Mesendoderm (in vitro differentiated cells): ENCODE measurements around the gene P2RX2.

Experiments
- DNase-seq: peaks from one replicate; pipeline ENCODE4 v3.0.0; 2013
- H2AK5ac ChIP-seq: 2 replicates; pipeline ENCODE4 v1.6.1; 2013; ENCODE audit warnings: low read length, inconsistent platforms
- H2BK120ac ChIP-seq: 2 replicates; pipeline ENCODE4 v1.6.1; 2013; ENCODE audit warnings: low read depth, mild to moderate bottlenecking, low read length, moderate library complexity, mixed read lengths
- H2BK15ac ChIP-seq: replicated peaks from 2 replicates; pipeline ENCODE4 v1.6.1; 2013; ENCODE audit warnings: low read depth, mild to moderate bottlenecking, moderate library complexity
- H2BK5ac ChIP-seq: 2 replicates; pipeline ENCODE4 v1.6.1; 2013; ENCODE audit warnings: low read length, inconsistent platforms
- H3K18ac ChIP-seq: 2 replicates; pipeline ENCODE4 v1.6.1; 2013; ENCODE audit warnings: mild to moderate bottlenecking, low read length, mixed read lengths
- H3K23ac ChIP-seq: one replicate; pipeline ENCODE4 v1.6.1; 2013; ENCODE audit warnings: low read length
- H3K27ac ChIP-seq: 2 replicates; pipeline ENCODE4 v1.5.1; 2013; ENCODE audit warnings: low read depth, mild to moderate bottlenecking, inconsistent platforms, low read length, moderate library complexity
- H3K27me3 ChIP-seq: 2 replicates; pipeline ENCODE4 v1.6.1; 2013; ENCODE audit warnings: low read length, control low read depth, mild to moderate bottlenecking, inconsistent platforms; ENCODE audit not compliant: insufficient read depth, poor library complexity
- H3K36me3 ChIP-seq: 2 replicates; pipeline ENCODE4 v1.6.1; 2013; ENCODE audit warnings: low read length, inconsistent platforms; ENCODE audit not compliant: control insufficient read depth, insufficient read depth
- H3K4ac ChIP-seq: one replicate; pipeline ENCODE4 v1.6.1; 2013; ENCODE audit warnings: low read depth, mild to moderate bottlenecking, low read length, moderate library complexity
- H3K4me1 ChIP-seq: 2 replicates; pipeline ENCODE4 v1.6.1; 2013; ENCODE audit warnings: low read depth, low read length, inconsistent platforms; ENCODE audit not compliant: control insufficient read depth
- H3K4me2 ChIP-seq: 2 replicates; pipeline ENCODE4 v1.6.1; 2013; ENCODE audit warnings: low read length
- H3K4me3 ChIP-seq: 2 replicates; pipeline ENCODE4 v1.5.1; 2013; ENCODE audit warnings: mild to moderate bottlenecking, low read length
- H3K56ac ChIP-seq: one replicate; pipeline ENCODE4 v1.6.1; 2013; ENCODE audit warnings: low read length
- H3K79me1 ChIP-seq: 2 replicates; pipeline ENCODE4 v1.6.1; 2013; ENCODE audit warnings: low read length, inconsistent platforms
- H3K79me2 ChIP-seq: 2 replicates; pipeline ENCODE4 v1.6.1; 2013; ENCODE audit warnings: mild to moderate bottlenecking, low read length; ENCODE audit not compliant: control insufficient read depth, insufficient read depth
- H3K9ac ChIP-seq: 2 replicates; pipeline ENCODE4 v1.6.1; 2013; ENCODE audit warnings: low read length, inconsistent platforms
- H4K5ac ChIP-seq: one replicate; pipeline ENCODE4 v1.6.1; 2013; ENCODE audit warnings: low read length
- H4K8ac ChIP-seq: one replicate; pipeline ENCODE4 v1.6.1; 2013; ENCODE audit warnings: low read depth, mild to moderate bottlenecking, control low read depth, low read length, moderate library complexity
- WGBS: extraction: QIAGEN DNeasy Blood & Tissue Kit; methylation state at CpG from one replicate; pipeline ENCODE4 v1.1.7; 2013; ENCODE audit warnings: low lambda C conversion rate, missing lambda C conversion rate; ENCODE audit not compliant: insufficient coverage; ENCODE audit errors: extremely low coverage; 5-methylcytosine and 5-hydroxymethylcytosine counted together

P2RX2 gene

GRCh38 chr12:132588821-132589669 lies 29.5 kb upstream of the P2RX2 start:
- Histone ChIP-seq H2AK5ac (no peak overlapping the region), H3K79me1 (no peaks in the 10 kb centered on the region), H2BK120ac (no peak overlapping the region), H3K4me3 (no peak overlapping the region), H4K8ac (no peak overlapping the region), H3K4me2 (no peak overlapping the region), H3K18ac (no peak overlapping the region), H3K9ac (no peak overlapping the region), H3K56ac (no peak overlapping the region), H4K5ac (no peak overlapping the region), H3K27ac (no peak overlapping the region), H2BK5ac (no peak overlapping the region), H3K23ac (no peak overlapping the region), H3K36me3 (no peaks in the 10 kb centered on the region), H3K4me1 (no peaks in the 10 kb centered on the region), H2BK15ac (no peak overlapping the region), H3K4ac (no peak overlapping the region), H3K79me2 (no peaks in the 10 kb centered on the region), H3K27me3 (peaks cover 6% of the 10 kb centered on the region)
- DNase-seq: no peak
- no CpG with 5 or more reads among the region's 19 CpGs for WGBS

- DNase-seq: no peak
- no peak overlapping the region for H3K9ac ChIP-seq
- H3K27me3 ChIP-seq: no peaks in the 10 kb centered on the region
- no peak overlapping the region for H2BK15ac ChIP-seq
- H3K23ac ChIP-seq: no peak overlapping the region
- no peak overlapping the region for H3K18ac ChIP-seq
- no peak overlapping the region for H3K4me3 ChIP-seq
- H3K4ac ChIP-seq: no peak overlapping the region
- H4K8ac ChIP-seq: no peak overlapping the region
- WGBS: no CpG with 5 or more reads among the region's 45 CpGs
- H3K79me1 ChIP-seq: no peaks in the 10 kb centered on the region
- H2BK5ac ChIP-seq: no peak overlapping the region
- no peak overlapping the region for H2BK120ac ChIP-seq
- no peak overlapping the region for H4K5ac ChIP-seq
- no peaks in the 10 kb centered on the region for H3K36me3 ChIP-seq
- no peaks in the 10 kb centered on the region for H3K79me2 ChIP-seq
- H3K27ac ChIP-seq: no peak overlapping the region
- H2AK5ac ChIP-seq: no peak overlapping the region
- H3K4me2 ChIP-seq: no peak overlapping the region
- no peak overlapping the region for H3K56ac ChIP-seq
- no peaks in the 10 kb centered on the region for H3K4me1 ChIP-seq
Measured at GRCh38 chr12:132591107-132591935, 27.3 kb upstream of the P2RX2 start.

GRCh38 chr12:132592282-132592970 lies 26.1 kb upstream of the P2RX2 start:
- Histone ChIP-seq H3K79me1 (no peaks in the 10 kb centered on the region), H4K5ac (no peak overlapping the region), H3K36me3 (no peaks in the 10 kb centered on the region), H3K9ac (no peak overlapping the region), H3K4me1 (no peaks in the 10 kb centered on the region), H3K79me2 (no peaks in the 10 kb centered on the region), H2BK15ac (no peak overlapping the region), H3K4me2 (no peak overlapping the region), H3K4ac (no peak overlapping the region), H3K27me3 (no peaks in the 10 kb centered on the region), H3K56ac (no peak overlapping the region), H3K27ac (no peak overlapping the region), H3K4me3 (no peak overlapping the region), H2BK5ac (no peak overlapping the region), H3K23ac (no peak overlapping the region), H2BK120ac (no peak overlapping the region), H3K18ac (no peak overlapping the region), H2AK5ac (no peak overlapping the region), H4K8ac (no peak overlapping the region)
- no CpG with 5 or more reads among the region's 38 CpGs for WGBS
- no peak for DNase-seq

- no peak overlapping the region for H4K5ac ChIP-seq
- no peaks in the 10 kb centered on the region for H3K79me1 ChIP-seq
- no peak overlapping the region for H3K4ac ChIP-seq
- no peaks in the 10 kb centered on the region for H3K4me1 ChIP-seq
- no peak overlapping the region for H2BK120ac ChIP-seq
- no peak overlapping the region for H2AK5ac ChIP-seq
- no peak overlapping the region for H3K9ac ChIP-seq
- H3K27me3 ChIP-seq: no peaks in the 10 kb centered on the region
- H3K56ac ChIP-seq: no peak overlapping the region
- H2BK15ac ChIP-seq: no peak overlapping the region
- H3K79me2 ChIP-seq: no peaks in the 10 kb centered on the region
- H3K23ac ChIP-seq: no peak overlapping the region
- no peak overlapping the region for H4K8ac ChIP-seq
- H2BK5ac ChIP-seq: no peak overlapping the region
- no peaks in the 10 kb centered on the region for H3K36me3 ChIP-seq
- no peak overlapping the region for H3K18ac ChIP-seq
- WGBS: no CpG with 5 or more reads among the region's 21 CpGs
- no peak overlapping the region for H3K27ac ChIP-seq
- H3K4me3 ChIP-seq: no peak overlapping the region
- no peak overlapping the region for H3K4me2 ChIP-seq
- DNase-seq: no peak
Measured at GRCh38 chr12:132593071-132593470, 25.5 kb upstream of the P2RX2 start.

- H2BK120ac ChIP-seq: no peak overlapping the region
- DNase-seq: no peak
- H3K9ac ChIP-seq: no peak overlapping the region
- H3K79me2 ChIP-seq: no peaks in the 10 kb centered on the region
- no peak overlapping the region for H2BK5ac ChIP-seq
- H2BK15ac ChIP-seq: no peak overlapping the region
- no peaks in the 10 kb centered on the region for H3K4me1 ChIP-seq
- H3K18ac ChIP-seq: no peak overlapping the region
- no peak overlapping the region for H3K4me2 ChIP-seq
- no peak overlapping the region for H4K8ac ChIP-seq
- no peak overlapping the region for H4K5ac ChIP-seq
- no peaks in the 10 kb centered on the region for H3K79me1 ChIP-seq
- no peak overlapping the region for H3K27ac ChIP-seq
- no peak overlapping the region for H3K56ac ChIP-seq
- H3K23ac ChIP-seq: no peak overlapping the region
- no CpG with 5 or more reads among the region's 18 CpGs for WGBS
- H3K36me3 ChIP-seq: no peaks in the 10 kb centered on the region
- no peak overlapping the region for H2AK5ac ChIP-seq
- H3K27me3 ChIP-seq: no peaks in the 10 kb centered on the region
- no peak overlapping the region for H3K4ac ChIP-seq
- H3K4me3 ChIP-seq: no peak overlapping the region
Measured at GRCh38 chr12:132593521-132593920, 25.1 kb upstream of the P2RX2 start.
